HepG2 (cell line): Measurements from ENCODE around the gene TOP2B. TPM values are rescaled to one million over a fixed set of nuclear protein-coding genes. Genes with fewer than 3 reads are reported as not detected.

Experiments
- ARID5B ChIP-seq: IDR thresholded peaks from 2 replicates; pipeline ENCODE4 v1.4.0; 2020; ENCODE audit warnings: mild to moderate bottlenecking, missing genetic modification reagents
- ERF ChIP-seq: IDR thresholded peaks from 2 replicates; pipeline ENCODE4 v1.6.1; 2018; ENCODE audit warnings: missing biosample characterization, missing genetic modification reagents
- FOXA3 ChIP-seq: IDR thresholded peaks from 2 replicates; pipeline ENCODE4 v1.6.1; 2016; ENCODE audit warnings: missing genetic modification reagents, missing compliant biosample characterization
- MAX ChIP-seq: IDR thresholded peaks from 2 replicates; pipeline ENCODE4 v1.6.1; 2012; ENCODE audit warnings: inconsistent platforms
- MTA1 ChIP-seq: sonication (generic); formaldehyde crosslinking; IDR thresholded peaks from 2 replicates; pipeline ENCODE4 v1.4.0; 2020; ENCODE audit warnings: missing genetic modification reagents, mild to moderate bottlenecking, borderline replicate concordance
- PBX3 ChIP-seq: sonication (generic); formaldehyde crosslinking; IDR thresholded peaks from 2 replicates; pipeline ENCODE4 v1.8.1; 2023; ENCODE audit warnings: missing genetic modification reagents, inconsistent platforms, borderline replicate concordance
- POGK ChIP-seq: sonication (generic); formaldehyde crosslinking; conservative IDR thresholded peaks from 2 replicates; pipeline ENCODE4 v1.8.0; 2022; ENCODE audit warnings: mild to moderate bottlenecking, moderate library complexity, missing genetic modification reagents
- SMAD3 ChIP-seq: sonication (generic); formaldehyde crosslinking; IDR thresholded peaks from 2 replicates; pipeline ENCODE4 v1.4.0; 2020; ENCODE audit warnings: missing genetic modification reagents
- SMC3 ChIP-seq: IDR thresholded peaks from 2 replicates; pipeline ENCODE4 v1.6.1; 2011; ENCODE audit warnings: low read length, improper control_type of control experiment
- STAG1 ChIP-seq: sonication (generic); formaldehyde crosslinking; IDR thresholded peaks from 2 replicates; pipeline ENCODE4 v1.4.0; 2020; ENCODE audit warnings: missing genetic modification reagents
- ZNF362 ChIP-seq: sonication (generic); formaldehyde crosslinking; IDR thresholded peaks from 2 replicates; pipeline ENCODE4 v1.4.0; 2020; ENCODE audit warnings: missing genetic modification reagents, mild to moderate bottlenecking, borderline replicate concordance
- ZSCAN9 ChIP-seq: IDR thresholded peaks from 2 replicates; pipeline ENCODE4 v1.6.1; 2016; ENCODE audit warnings: borderline replicate concordance
- polyA plus RNA-seq, 8 experiments: library from polyadenylated mRNA; depleted of rRNA in 3 of 8; stranded (reverse) in 7 of 8; unstranded in 1 of 8; fragments of >200 nt; fragmentation: Illumina TruSeq in 4 of 8; extraction: Trizol in 4 of 8; gene quantifications; 2 replicates each; pipeline versions ENCODE4 v1.2.1 to v1.2.3, GENCODE V29; 2011 to 2016; ENCODE audit warnings: low read depth in 4 of 8, missing spikeins in 1 of 8, mixed read lengths in 1 of 8; ENCODE audit not compliant: insufficient read depth in 1 of 8
- total RNA-seq, 5 experiments: library from RNA; depleted of rRNA; stranded (reverse); fragments of >200 nt; fragmentation: Illumina TruSeq; extraction: Trizol; gene quantifications; 2 replicates each; pipeline ENCODE4 v1.2.3, GENCODE V29; 2016; ENCODE audit warnings: low read depth in 1 of 5

The TOP2B gene
- total and polyA plus RNA-seq, 2 of the 13 experiments (the other 11 are each of a cell fraction or from before 2014, with no cell fraction given) = 27.6 to 88.1 TPM

- TF ChIP-seq STAG1 (CRISPR knock-in tag) (peak; percentile 92), MTA1 (CRISPR knock-in tag) (no peak), ZSCAN9 (CRISPR knock-in tag) (0 out of 2 replicates have a peak, but pooled peaks have one; percentile 16), SMC3 (peak; percentile 94), SMAD3 (CRISPR knock-in tag) (peak; percentile 63; the same call in 1 of the 2 replicates), ZNF362 (CRISPR knock-in tag) (peak; percentile 18; the same call in 1 of the 2 replicates), PBX3 (CRISPR knock-in tag) (no peak), ERF (CRISPR knock-in tag) (peak; percentile 32; the same call in 1 of the 2 replicates), FOXA3 (CRISPR knock-in tag) (peak; percentile 28; the same call in 1 of the 2 replicates), ARID5B (CRISPR knock-in tag) (0 out of 2 replicates have a peak, but pooled peaks have one; percentile 20), POGK (CRISPR knock-in tag) (no peak), MAX (peak; percentile 24; the same call in 1 of the 2 replicates)
Measured at GRCh38 chr3:25648107-25648535, 16.6 kb downstream of the TOP2B start (continued).
